ENCODE results near the gene OTC. TPM values are rescaled to one million over a fixed set of nuclear protein-coding genes. Genes with fewer than 3 reads are reported as not detected.

Gene OTC
- total and polyA plus RNA-seq, 2 experiments from 2014 or later, result 16.2 to 37.8 TPM

- Histone ChIP-seq H3K79me2 (no peaks in the 10 kb centered on the region), H3K4me2 (no peak overlapping the region), H4K20me1 (ENCODE audit: insufficient read depth, poor library complexity, severe bottlenecking) (no peaks in the 10 kb centered on the region), H3K27me3 (no peaks in the 10 kb centered on the region), H3K4me1 (ENCODE audit: insufficient read depth) (no peaks in the 10 kb centered on the region), H3K9me3 (ENCODE audit: low read depth) (no peaks in the 10 kb centered on the region), H3K9me2 (replicated peaks; ENCODE audit: insufficient read depth) (no peaks in the 10 kb centered on the region), H2AFZ (no peak overlapping the region), H3K36me3 (replicated peaks; ENCODE audit: insufficient read depth, low read depth) (no peaks in the 10 kb centered on the region), H3K4me3 (no peak overlapping the region), H3K27ac (peak overlapping the region; percentile 7)
- 74% methylated on average over 3 of the region's 3 CpGs for WGBS (ENCODE audit: low lambda C conversion rate, missing lambda C conversion rate)
- TF ChIP-seq EZH2 (IDR thresholded peaks at IDR 0.05; ENCODE audit: borderline replicate concordance) (no peak), EZH2phosphoT487 (IDR thresholded peaks at IDR 0.05; ENCODE audit: low read depth, severe bottlenecking, unreplicated experiment) (no peak)
- TF ChIP-seq, protein P1, sequence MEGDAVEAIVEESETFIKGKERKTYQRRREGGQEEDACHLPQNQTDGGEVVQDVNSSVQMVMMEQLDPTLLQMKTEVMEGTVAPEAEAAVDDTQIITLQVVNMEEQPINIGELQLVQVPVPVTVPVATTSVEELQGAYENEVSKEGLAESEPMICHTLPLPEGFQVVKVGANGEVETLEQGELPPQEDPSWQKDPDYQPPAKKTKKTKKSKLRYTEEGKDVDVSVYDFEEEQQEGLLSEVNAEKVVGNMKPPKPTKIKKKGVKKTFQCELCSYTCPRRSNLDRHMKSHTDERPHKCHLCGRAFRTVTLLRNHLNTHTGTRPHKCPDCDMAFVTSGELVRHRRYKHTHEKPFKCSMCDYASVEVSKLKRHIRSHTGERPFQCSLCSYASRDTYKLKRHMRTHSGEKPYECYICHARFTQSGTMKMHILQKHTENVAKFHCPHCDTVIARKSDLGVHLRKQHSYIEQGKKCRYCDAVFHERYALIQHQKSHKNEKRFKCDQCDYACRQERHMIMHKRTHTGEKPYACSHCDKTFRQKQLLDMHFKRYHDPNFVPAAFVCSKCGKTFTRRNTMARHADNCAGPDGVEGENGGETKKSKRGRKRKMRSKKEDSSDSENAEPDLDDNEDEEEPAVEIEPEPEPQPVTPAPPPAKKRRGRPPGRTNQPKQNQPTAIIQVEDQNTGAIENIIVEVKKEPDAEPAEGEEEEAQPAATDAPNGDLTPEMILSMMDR (IDR thresholded peaks at IDR 0.05; ENCODE audit: poor library complexity), result no peak
- DNase-seq (ENCODE audit: low spot score), result no peak
Measured at GRCh38 chrX:38351346-38351745, 1.1 kb upstream of the OTC start.

- no peaks in the 10 kb centered on the region for H3K36me3 ChIP-seq (replicated peaks; ENCODE audit: insufficient read depth, low read depth)
- DNase-seq (ENCODE audit: low spot score), result no peak
- no peak overlapping the region for H3K27ac ChIP-seq
- no peaks in the 10 kb centered on the region for H3K9me2 ChIP-seq (replicated peaks; ENCODE audit: insufficient read depth)
- H3K4me3 ChIP-seq, result no peak overlapping the region
- 72% methylated on average over 8 of the region's 8 CpGs for WGBS (ENCODE audit: low lambda C conversion rate, missing lambda C conversion rate)
- TF ChIP-seq EZH2 (IDR thresholded peaks at IDR 0.05; ENCODE audit: borderline replicate concordance), result no peak
- H3K79me2 ChIP-seq, result no peaks in the 10 kb centered on the region
- no peak overlapping the region for H2AFZ ChIP-seq
- no peaks in the 10 kb centered on the region for H4K20me1 ChIP-seq (ENCODE audit: insufficient read depth, poor library complexity, severe bottlenecking)
- H3K4me1 ChIP-seq (ENCODE audit: insufficient read depth), result no peaks in the 10 kb centered on the region
- H3K27me3 ChIP-seq, result no peaks in the 10 kb centered on the region
- no peaks in the 10 kb centered on the region for H3K9me3 ChIP-seq (ENCODE audit: low read depth)
- no peak overlapping the region for H3K4me2 ChIP-seq
Measured at GRCh38 chrX:38356401-38356800, 4.0 kb downstream of the OTC start.

DNA sequence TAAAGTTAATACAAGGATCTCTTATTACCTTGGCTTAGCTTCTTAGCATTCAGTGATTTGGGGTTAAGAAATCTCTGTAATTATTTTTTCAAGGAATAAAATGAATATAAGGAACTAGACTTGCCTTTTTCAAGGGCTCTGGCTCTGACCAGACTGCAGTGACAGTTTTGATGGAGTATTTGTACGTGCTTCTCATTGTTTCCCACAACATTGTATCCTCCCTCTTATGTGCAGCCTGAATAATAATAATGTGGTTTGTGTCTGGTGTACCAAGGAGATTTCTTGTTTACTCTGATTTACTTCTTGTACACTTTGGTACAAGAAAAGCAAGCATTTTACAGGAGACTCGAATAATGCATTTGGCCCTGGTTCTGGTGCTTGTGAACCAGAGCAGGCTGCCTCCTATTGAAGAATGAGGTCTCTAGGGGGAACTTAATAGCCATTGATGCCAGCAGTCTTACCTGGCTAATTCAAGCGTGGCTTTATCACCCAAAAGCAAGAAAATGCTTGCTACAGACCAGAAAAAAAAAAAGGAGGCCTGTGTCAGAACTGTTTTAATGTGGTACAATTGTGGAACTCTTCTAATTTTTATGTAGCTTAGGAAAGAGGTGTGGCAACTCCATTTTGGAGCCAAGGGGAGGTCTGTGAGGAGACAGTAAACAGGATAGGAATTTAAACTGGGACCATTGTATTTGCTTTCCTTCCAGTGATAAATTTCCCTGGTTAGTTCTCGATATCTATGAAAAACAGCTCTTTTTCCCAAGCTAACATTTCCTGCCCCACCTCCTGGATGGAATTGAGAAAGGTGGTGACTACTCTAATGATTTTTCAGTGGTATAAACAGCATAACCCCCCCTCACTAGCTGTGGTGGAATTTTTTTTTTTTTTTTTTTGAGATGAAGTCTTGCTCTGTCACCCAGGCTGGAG, 5.6 kb downstream of the OTC start:
- Histone ChIP-seq H3K9me2 (replicated peaks; ENCODE audit: insufficient read depth) (no peaks in the 10 kb centered on the region), H3K27ac (no peak overlapping the region), H3K4me3 (no peak overlapping the region), H3K27me3 (no peaks in the 10 kb centered on the region), H3K4me1 (ENCODE audit: insufficient read depth) (no peaks in the 10 kb centered on the region), H3K4me2 (no peak overlapping the region), H2AFZ (no peak overlapping the region), H3K9me3 (ENCODE audit: low read depth) (no peaks in the 10 kb centered on the region), H3K79me2 (no peaks in the 10 kb centered on the region), H4K20me1 (ENCODE audit: insufficient read depth, poor library complexity, severe bottlenecking) (no peaks in the 10 kb centered on the region), H3K36me3 (replicated peaks; ENCODE audit: insufficient read depth, low read depth) (no peaks in the 10 kb centered on the region)
- no peak for TF ChIP-seq EZH2phosphoT487 (IDR thresholded peaks at IDR 0.05; ENCODE audit: low read depth, severe bottlenecking, unreplicated experiment)
- TF ChIP-seq, protein P1 (IDR thresholded peaks at IDR 0.05; ENCODE audit: poor library complexity), result no peak
- no peak for TF ChIP-seq EZH2 (IDR thresholded peaks at IDR 0.05; ENCODE audit: borderline replicate concordance)
- DNase-seq (ENCODE audit: low spot score), result no peak
- WGBS (ENCODE audit: low lambda C conversion rate, missing lambda C conversion rate), result 42% methylated on average over 4 of the region's 4 CpGs

DNA sequence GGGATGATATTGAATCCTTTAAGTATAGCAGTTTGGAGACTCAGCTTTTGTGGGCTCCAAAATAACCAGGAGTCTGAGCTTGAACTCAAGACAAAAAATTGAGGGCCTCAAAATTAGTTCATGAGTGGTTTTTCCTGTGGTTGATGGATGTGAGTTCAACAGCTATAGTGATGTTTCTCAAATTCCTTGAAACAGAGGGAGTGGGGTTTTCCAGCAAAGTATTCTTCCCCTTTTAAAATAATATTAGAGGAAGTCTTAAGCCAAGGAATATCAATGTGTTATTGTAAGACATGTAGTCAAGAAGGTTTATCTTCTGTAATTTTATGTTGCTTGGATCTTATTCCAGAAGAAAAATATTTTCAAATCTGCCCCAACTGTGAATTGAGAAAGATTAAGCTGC, 10.6 kb downstream of the OTC start:
- no peaks in the 10 kb centered on the region for H3K9me2 ChIP-seq (replicated peaks; ENCODE audit: insufficient read depth)
- no peak overlapping the region for H3K4me2 ChIP-seq
- H4K20me1 ChIP-seq (ENCODE audit: insufficient read depth, poor library complexity, severe bottlenecking), result no peaks in the 10 kb centered on the region
- no peaks in the 10 kb centered on the region for H3K27me3 ChIP-seq
- no peak overlapping the region for H2AFZ ChIP-seq
- H3K27ac ChIP-seq, result no peak overlapping the region
- no peak overlapping the region for H3K4me3 ChIP-seq
- TF ChIP-seq, protein P1 (IDR thresholded peaks at IDR 0.05; ENCODE audit: poor library complexity), result no peak
- TF ChIP-seq EZH2 (IDR thresholded peaks at IDR 0.05; ENCODE audit: borderline replicate concordance) (no peak), EZH2phosphoT487 (IDR thresholded peaks at IDR 0.05; ENCODE audit: low read depth, severe bottlenecking, unreplicated experiment) (no peak)
- H3K9me3 ChIP-seq (ENCODE audit: low read depth), result no peaks in the 10 kb centered on the region
- H3K4me1 ChIP-seq (ENCODE audit: insufficient read depth), result no peaks in the 10 kb centered on the region
- H3K79me2 ChIP-seq, result no peaks in the 10 kb centered on the region
- no peaks in the 10 kb centered on the region for H3K36me3 ChIP-seq (replicated peaks; ENCODE audit: insufficient read depth, low read depth)
- DNase-seq (ENCODE audit: low spot score), result no peak

All from hepatocyte (in vitro differentiated cells).